GM20000 (cell line): ENCODE measurements around the gene ORC3.

Source experiments
- DNase-seq: peaks from one replicate; pipeline ENCODE4 v3.0.0; 2012; ENCODE audit warnings: low spot score
- TF ChIP-seq, protein P1 (sequence below): IDR thresholded peaks from 2 replicates; pipeline ENCODE4 v1.5.1; 2012; ENCODE audit warnings: mild to moderate bottlenecking, control low read depth; ENCODE audit errors: extremely low read depth, missing control alignments

The ORC3 gene

GRCh38 chr6:87669051-87669450 is 79.1 kb downstream of the ORC3 start:
- TF ChIP-seq, protein P1, sequence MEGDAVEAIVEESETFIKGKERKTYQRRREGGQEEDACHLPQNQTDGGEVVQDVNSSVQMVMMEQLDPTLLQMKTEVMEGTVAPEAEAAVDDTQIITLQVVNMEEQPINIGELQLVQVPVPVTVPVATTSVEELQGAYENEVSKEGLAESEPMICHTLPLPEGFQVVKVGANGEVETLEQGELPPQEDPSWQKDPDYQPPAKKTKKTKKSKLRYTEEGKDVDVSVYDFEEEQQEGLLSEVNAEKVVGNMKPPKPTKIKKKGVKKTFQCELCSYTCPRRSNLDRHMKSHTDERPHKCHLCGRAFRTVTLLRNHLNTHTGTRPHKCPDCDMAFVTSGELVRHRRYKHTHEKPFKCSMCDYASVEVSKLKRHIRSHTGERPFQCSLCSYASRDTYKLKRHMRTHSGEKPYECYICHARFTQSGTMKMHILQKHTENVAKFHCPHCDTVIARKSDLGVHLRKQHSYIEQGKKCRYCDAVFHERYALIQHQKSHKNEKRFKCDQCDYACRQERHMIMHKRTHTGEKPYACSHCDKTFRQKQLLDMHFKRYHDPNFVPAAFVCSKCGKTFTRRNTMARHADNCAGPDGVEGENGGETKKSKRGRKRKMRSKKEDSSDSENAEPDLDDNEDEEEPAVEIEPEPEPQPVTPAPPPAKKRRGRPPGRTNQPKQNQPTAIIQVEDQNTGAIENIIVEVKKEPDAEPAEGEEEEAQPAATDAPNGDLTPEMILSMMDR = no peak
- peak; percentile 42 for DNase-seq

GRCh38 chr6:87670707-87671106 is 80.8 kb downstream of the ORC3 start:
- TF ChIP-seq, protein P1 = no peak
- DNase-seq = no peak

GRCh38 chr6:87671555-87672029 is 81.7 kb downstream of the ORC3 start:
- TF ChIP-seq, protein P1 = no peak
- no peak for DNase-seq

DNA sequence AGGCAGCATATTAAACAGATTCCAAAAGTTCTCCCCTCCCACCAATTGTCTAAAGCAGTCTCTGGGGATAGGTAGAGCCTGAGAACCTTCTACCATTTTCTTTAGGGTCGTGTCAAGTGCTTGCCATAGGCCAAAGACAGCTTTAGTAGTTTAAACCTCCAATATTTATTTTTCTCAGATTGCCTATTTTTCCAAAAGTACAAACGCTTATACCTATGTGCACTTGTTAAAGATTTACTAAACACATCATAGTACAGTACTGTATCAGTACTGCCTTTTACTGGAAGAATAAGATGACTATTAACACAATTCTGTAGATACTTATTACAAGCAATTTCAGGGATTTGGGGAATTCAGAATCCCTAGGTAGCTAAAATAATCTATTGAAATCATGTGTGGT is 82.7 kb downstream of the ORC3 start:
- TF ChIP-seq, protein P1 = no peak
- DNase-seq = no peak

- TF ChIP-seq, protein P1 = no peak
- no peak for DNase-seq
Observed at GRCh38 chr6:87673237-87673636, 83.3 kb downstream of the ORC3 start.

DNA sequence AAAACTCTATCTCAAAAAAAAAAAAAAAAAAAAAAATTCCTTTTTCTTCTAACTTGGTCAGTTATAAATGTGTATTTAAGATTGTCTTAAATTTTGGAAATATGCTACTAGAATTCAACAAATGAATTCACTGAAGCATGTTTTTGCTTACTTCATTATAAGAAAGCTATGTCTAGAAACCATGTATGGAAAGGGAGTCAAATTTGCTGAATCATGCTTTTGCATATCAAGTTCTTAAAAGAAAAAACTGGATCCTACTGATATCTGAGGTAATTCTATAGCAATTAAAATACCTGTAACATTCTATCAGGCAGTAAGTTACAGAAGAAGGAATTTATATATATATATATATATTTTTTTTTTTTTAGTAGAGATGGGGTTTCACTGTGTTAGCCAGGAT is 84.4 kb downstream of the ORC3 start:
- DNase-seq = no peak
- TF ChIP-seq, protein P1 = no peak

DNA sequence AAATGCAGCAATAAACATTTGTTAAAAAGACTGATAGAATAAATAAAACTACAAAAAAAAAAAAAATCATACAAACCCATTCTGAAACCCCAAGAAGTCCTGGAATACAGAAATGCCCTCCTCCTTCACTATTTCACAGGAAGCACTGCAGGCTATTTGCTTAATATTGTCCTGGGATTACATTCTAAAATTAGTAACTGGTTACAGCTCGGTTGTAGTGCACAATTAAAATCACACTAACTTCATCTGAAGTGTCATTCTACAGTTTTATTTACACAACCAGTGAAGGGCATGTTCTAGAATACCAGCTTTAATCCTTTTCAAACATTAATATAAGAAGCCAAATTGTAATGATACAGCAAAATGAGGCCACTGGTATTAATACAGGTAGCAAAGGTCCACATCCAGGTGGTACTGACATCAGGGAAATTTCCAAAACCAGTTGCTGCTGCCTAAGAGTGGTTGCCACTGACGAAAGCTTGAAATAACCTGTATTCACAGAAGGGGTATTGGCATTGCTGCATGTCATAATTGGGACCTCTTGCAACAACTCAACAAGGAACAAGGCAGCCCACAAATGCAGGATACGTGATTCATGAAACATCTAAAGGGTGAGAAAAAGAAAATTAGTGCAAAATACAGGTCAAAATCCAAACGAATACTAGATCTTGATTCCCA is 85.2 kb downstream of the ORC3 start:
- TF ChIP-seq, protein P1 = no peak
- DNase-seq = no peak
